ENCODE results near the gene IGSF9. TPM values are rescaled to one million over a fixed set of nuclear protein-coding genes. Genes with fewer than 3 reads are reported as not detected.

IGSF9 gene
- polyA plus RNA-seq, 1 experiment, result not detected

GRCh38 chr1:159986093-159986492 is 40.7 kb upstream of the IGSF9 start:
- Histone ChIP-seq H3K27me3 (ENCODE audit: control insufficient read depth, insufficient read depth, low read length) (peaks cover 2% of the 10 kb centered on the region), H3K36me3 (ENCODE audit: control insufficient read depth, insufficient read depth, low read length) (no peaks in the 10 kb centered on the region), H3K4me3 (ENCODE audit: low read depth, low read length) (no peak overlapping the region)
- DNase-seq (ENCODE audit: low read depth), result no peak
- CTCF ChIA-PET, result interaction anchor here (2.4 kb wide), 1 partner anchor 21 kb away, joined by 10 read pairs; no protein-coding TSS in a partner anchor
- no peak for TF ChIP-seq CTCF (IDR thresholded peaks at IDR 0.05; ENCODE audit: insufficient read depth, low read depth, low read length)
- POLR2A ChIA-PET, result no interaction called here

DNA sequence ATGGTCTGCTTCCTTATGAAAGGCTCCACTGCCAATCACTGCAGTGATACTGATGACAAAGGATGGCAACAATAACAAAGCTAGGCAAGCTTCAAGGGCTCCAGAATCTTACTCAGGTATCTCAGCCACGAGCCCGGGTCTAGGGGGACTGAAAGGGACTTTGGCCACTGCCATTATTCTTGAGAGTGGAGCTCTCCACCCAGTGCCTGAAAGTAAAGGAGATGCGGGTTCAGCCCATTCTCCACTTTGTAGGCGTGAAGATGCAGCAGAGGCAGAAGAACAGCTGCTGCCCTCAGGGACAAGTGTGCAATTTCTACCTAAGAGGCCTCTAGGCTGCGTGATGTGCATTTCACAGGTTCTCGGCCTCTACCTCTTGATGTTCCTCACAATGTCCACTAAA is 40.1 kb upstream of the IGSF9 start:
- H3K27me3 ChIP-seq (ENCODE audit: control insufficient read depth, insufficient read depth, low read length), result peaks cover 2% of the 10 kb centered on the region
- H3K4me3 ChIP-seq (ENCODE audit: low read depth, low read length), result no peak overlapping the region
- DNase-seq (ENCODE audit: low read depth), result no peak
- no peak for TF ChIP-seq CTCF (IDR thresholded peaks at IDR 0.05; ENCODE audit: insufficient read depth, low read depth, low read length)
- no peaks in the 10 kb centered on the region for H3K36me3 ChIP-seq (ENCODE audit: control insufficient read depth, insufficient read depth, low read length)
- ChIA-PET CTCF (interaction anchor here (2.4 kb wide), 1 partner anchor 22 kb away, joined by 10 read pairs; no protein-coding TSS in a partner anchor), POLR2A (no interaction called here)

- Histone ChIP-seq H3K27me3 (ENCODE audit: control insufficient read depth, insufficient read depth, low read length) (peaks cover 2% of the 10 kb centered on the region), H3K4me3 (ENCODE audit: low read depth, low read length) (no peak overlapping the region), H3K36me3 (ENCODE audit: control insufficient read depth, insufficient read depth, low read length) (no peaks in the 10 kb centered on the region)
- POLR2A ChIA-PET, result no interaction called here
- TF ChIP-seq CTCF (IDR thresholded peaks at IDR 0.05; ENCODE audit: insufficient read depth, low read depth, low read length), result no peak
- DNase-seq (ENCODE audit: low read depth), result no peak
- CTCF ChIA-PET, result no interaction called here
Observed at GRCh38 chr1:159983681-159984080, 38.3 kb upstream of the IGSF9 start.

DNA sequence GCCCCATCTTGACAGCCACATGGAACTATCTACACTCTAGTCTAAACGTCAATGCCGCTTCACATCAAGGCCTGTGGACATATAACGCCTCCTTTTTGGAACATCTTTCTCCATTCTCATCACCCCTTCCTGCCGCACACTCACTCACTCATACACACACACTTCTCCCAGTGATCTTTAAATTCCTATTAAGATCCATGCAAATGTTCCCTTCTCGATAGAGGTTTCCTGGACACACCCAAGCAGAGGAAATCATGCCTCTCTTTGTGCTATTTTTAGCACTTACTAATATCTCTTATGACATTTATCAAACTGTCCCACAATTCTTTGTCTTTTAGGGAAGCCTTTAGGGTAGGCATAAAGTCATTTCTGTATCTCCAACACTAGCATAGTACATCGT is 36.9 kb upstream of the IGSF9 start:
- TF ChIP-seq CTCF (IDR thresholded peaks at IDR 0.05; ENCODE audit: insufficient read depth, low read depth, low read length), result no peak
- Histone ChIP-seq H3K27me3 (ENCODE audit: control insufficient read depth, insufficient read depth, low read length) (peaks cover 2% of the 10 kb centered on the region), H3K36me3 (ENCODE audit: control insufficient read depth, insufficient read depth, low read length) (no peaks in the 10 kb centered on the region), H3K4me3 (ENCODE audit: low read depth, low read length) (no peak overlapping the region)
- POLR2A ChIA-PET, result no interaction called here
- DNase-seq (ENCODE audit: low read depth), result no peak
- CTCF ChIA-PET, result interaction anchor here (0.8 kb wide), 1 partner anchor 25 kb away, joined by 5 read pairs; no protein-coding TSS in a partner anchor

GRCh38 chr1:159981351-159982055 is 36.1 kb upstream of the IGSF9 start:
- POLR2A ChIA-PET, result no interaction called here
- TF ChIP-seq CTCF (IDR thresholded peaks at IDR 0.05; ENCODE audit: insufficient read depth, low read depth, low read length), result no peak
- Histone ChIP-seq H3K36me3 (ENCODE audit: control insufficient read depth, insufficient read depth, low read length) (no peaks in the 10 kb centered on the region), H3K27me3 (ENCODE audit: control insufficient read depth, insufficient read depth, low read length) (peaks cover 2% of the 10 kb centered on the region), H3K4me3 (ENCODE audit: low read depth, low read length) (no peak overlapping the region)
- DNase-seq (ENCODE audit: low read depth), result no peak
- CTCF ChIA-PET, result interaction anchor here (0.7 kb wide), 1 partner anchor 27 kb away, joined by 3 read pairs; no protein-coding TSS in a partner anchor

Measured in BJ (cell line).